ENCODE measurements around the gene APOC4.

Gene APOC4

GRCh38 chr19:44993926-44994537 lies 52.0 kb downstream of the APOC4 start:
- no peak for DNase-seq (ENCODE audit: low read depth)

Measured in GM04504 (cell line).